ENCODE results near the gene GPR17.
A peak's percentile ranks its signal among the peaks of the same experiment; 100 is the strongest.

Gene GPR17

DNA sequence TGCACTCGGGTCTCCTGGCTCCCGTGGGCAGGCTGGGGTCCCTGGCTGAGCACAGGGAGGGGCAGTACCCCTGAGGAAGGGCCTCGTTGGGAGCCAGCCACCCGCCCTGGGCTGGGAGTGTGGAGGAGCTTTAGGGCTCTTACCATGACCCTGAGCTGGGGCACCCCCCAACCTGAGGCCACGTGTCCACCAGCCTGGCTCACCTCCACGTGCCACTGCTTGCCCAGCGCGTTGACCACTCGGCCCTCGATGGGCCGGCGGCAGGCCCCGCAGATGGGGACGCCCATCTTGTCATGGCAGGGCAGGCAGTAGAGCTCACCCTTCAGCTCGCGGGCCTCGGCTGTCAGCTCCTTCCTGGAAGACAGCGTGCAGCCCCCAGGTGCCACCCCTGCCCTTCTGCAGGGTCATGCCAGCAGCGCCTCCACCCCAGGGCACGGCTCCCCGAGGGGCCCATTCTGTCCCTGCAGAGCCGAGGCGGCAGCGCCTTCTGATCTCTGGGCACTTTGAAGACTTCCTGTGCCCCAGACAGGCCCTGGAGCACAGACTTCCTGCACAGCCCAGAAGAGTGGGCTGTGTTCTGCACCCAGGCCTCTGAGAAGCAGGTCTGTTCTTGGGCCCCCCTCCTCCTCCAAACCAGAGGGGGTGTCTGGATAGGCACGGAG, 4.0 kb upstream of the GPR17 start:
- DNase-seq (ENCODE audit: low read depth) = no peak

DNA sequence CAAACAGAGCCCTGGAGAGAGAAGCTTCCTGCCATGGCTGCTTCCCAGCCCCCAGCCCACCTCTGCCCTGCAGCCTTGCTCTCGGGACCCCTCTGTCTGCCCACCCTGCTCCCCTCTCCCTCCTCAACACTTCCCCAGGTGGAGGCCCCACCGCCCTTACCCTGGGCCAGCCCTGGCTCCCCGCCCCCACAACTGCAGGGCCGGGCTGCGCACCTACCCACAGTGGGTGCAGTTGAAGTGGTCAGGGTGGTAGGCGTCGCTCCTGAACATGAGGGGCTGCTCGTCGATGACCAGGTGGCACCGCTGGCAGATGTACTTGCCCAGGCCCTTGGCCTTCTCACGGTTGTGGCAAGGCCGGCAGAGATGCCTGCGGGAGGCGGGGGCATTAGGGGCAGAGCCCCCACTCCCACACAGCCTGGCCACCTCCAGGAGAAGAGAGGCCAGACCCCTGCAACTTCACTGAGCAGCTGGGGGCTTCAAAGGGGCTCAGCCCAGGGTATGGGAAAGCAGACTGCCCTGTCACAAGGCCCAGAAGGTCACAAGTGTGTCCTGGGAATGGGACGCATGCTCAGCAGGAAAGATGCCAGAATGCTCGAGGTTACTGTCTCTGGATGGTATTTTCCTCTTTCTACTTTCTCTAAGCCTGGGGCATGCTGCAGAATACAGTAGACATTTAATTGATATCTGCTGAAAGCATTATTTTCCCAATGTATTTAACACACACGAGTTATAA, 3.1 kb upstream of the GPR17 start:
- no peak for DNase-seq (ENCODE audit: low read depth)

DNA sequence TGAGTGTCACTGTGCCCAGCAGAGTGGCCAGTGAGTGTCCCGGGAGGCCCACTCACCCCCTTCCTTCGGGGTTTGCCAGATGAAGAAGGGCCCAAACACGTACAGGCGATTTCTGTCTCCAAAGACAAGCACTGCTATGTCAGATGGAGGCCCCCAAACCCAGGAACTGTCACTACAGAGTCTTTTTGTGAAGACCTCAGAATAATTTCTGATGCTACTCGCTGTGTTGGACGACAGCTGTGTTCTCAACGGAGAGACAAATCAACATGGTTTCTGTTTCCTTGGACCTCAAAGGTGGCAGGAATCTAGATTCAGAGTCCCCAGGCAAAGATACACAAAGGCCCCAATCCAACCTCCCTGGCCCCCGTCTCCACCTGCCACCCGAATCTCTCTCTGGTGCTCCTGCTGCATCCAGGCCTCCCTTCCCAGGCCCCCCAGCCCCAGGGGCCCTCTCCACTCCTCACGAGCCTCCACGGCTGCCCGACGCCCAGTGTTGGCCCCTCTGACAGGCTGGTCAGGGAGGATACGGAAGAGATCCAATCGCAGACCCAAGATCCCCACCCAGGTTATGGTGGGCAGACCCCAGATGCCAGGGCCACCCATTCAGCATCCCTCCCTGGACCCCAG, 2.4 kb upstream of the GPR17 start:
- no peak for DNase-seq (ENCODE audit: low read depth)

DNA sequence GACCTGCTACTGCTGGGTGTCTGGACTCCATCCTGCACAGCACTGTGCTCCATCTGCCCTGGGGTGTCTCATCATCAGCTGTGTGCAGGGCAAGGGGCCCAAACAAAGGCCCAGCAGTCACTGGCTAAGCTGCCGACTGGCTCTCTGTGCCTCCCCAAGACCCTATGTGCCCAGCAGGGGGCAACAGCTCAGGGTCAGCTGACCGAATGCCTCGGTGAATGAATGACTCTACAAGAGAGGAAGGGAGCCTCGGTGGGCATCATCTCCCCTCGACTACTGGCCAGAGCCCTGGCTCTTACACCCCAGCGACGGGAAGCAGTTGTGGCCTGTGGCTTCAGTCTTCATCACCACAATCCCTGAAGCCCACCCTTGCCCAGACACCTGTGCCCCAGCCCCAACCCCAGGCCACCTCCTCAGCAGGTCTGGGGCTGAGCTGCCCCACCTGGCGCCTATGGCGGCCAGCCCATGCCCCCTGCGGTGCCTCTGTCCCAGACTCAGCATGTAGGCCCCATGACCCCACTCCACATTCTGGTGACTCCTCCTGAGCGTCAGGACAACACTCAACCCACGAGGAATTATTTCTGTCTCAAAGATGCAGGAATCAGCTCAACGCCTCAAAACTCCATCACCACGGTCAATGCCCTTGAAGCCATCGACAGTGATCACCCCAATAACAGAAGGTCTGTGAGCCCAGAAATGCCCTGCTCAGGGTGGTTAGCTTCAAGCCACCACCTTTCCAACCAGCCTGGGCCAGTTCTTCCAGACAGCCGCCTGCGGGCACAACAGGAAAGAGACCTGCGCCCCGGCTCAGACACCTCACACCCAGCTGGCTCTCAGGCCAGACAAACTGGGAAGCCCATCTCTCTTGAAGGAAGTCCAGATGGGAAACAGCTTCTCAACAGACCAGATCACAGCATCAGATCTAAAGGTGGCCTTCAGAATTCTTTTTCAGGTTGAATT, 1.6 kb upstream of the GPR17 start:
- DNase-seq (ENCODE audit: low read depth) = no peak

DNA sequence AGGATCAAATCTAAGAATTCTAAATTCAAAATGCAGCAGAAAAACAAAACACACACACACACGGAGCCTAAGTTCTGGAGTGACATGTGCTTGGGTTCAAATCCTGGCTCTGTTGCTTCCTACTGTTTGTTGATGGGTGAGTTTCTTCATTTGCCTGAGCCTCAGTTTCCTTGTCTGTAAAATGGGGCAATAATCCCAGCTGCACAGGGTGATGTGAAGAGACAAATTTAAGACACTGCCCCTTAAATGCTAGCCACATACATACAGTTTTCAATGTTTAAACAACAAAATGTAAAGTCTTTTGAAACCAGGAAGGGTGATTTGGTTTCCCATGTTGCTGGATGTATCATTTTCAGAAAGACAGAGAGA, 943 bp upstream of the GPR17 start:
- no peak for DNase-seq (ENCODE audit: low read depth)

GRCh38 chr2:127646487-127647241, 711 bp downstream of the GPR17 start:
- DNase-seq (ENCODE audit: low read depth) = no peak

DNA sequence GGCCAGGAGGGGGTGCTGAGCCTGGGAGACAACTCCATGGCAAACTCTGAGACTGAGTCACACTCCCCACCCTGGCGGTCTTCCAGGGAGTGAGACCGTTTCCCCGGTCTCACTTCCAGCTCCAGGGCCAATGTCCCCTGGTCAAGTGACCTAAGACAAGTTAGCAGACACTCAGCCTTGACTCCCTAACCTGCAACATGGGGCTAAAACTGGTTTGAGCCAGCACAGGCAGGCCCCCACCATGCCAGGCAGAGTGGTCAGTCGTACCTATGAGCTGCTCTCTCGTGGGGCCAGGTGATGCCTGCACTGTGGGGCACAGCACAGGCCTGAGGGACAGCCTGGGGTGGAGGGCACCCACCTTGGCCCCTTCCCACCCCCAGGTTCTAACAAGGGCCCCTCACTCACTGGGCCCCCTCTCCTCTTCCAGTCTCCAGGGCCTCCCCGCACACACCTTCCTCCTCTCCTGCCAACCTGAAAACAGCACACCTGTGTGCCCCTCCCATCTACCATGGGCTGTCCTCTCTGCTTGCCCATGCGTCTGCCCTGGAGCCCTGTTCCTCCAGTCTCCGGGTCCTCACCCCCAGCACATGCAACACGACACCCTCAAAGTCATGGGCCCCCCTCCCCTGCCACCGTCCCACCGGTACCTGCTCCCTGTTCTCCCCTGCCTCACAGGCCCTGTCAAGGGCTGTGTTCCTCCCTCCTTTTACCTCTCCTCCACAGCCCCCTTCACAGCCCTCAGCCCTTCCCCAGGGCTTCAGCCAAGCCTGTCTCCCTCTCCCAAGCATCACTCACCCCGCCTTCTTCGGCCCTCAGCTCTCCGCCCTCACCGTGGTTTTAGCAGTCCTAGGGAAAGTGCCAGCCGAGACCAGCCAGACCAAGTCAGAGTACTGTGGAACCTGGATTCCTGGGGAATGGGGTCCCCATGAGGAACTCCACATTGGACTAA, 1.6 kb downstream of the GPR17 start:
- no peak for DNase-seq (ENCODE audit: low read depth)

DNA sequence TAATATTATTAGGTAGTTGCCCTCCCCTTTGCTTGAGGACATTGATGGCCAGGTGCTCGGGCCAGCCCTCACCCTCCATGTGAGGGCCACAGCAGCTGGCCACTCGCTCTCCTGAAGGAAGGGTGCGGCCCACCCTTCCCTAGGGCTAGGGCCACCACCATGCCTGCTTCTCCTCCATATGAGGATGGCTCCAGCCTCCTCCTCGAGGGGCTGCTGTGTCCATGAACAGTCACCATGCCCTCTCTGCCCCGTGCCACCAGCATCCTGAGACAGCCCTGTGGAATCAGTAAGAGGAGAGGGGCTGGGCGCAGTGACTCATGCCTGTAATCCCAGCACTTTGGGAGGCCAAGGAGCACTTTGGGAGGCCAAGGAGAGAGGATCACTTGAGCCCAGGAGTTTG, 2.4 kb downstream of the GPR17 start:
- DNase-seq (ENCODE audit: low read depth) = no peak

DNA sequence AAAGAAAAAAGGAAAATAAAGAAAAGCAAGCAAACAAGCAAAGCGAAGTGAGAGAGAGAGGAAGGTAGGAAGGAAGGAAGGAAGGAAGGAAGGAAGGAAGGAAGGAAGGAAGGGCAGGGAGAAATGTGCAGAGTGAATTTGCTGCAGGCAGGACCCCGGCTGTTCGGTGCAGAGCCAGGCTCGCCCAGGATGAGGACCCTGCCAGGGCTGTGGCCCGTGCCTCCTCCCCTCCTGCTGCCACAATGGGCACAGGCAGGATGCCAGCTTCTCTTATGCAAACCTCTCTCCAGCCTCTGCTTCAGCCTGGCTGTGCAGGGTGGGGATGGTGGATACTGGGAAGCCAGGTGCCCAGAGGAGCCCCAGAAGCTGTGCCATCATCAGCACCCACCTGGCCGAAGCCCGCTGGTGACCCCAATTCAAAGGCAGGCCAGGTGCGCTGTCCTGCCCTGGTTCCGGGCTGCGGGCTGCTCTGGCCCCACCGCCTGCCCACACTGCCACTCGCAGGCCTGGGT, 3.2 kb downstream of the GPR17 start:
- no peak for DNase-seq (ENCODE audit: low read depth)

GRCh38 chr2:127649684-127650040, 3.7 kb downstream of the GPR17 start:
- peak; percentile 73 for DNase-seq (ENCODE audit: low read depth)

- DNase-seq (ENCODE audit: low read depth) = no peak
Measured at GRCh38 chr2:127650041-127650784, 4.3 kb downstream of the GPR17 start.

DNA sequence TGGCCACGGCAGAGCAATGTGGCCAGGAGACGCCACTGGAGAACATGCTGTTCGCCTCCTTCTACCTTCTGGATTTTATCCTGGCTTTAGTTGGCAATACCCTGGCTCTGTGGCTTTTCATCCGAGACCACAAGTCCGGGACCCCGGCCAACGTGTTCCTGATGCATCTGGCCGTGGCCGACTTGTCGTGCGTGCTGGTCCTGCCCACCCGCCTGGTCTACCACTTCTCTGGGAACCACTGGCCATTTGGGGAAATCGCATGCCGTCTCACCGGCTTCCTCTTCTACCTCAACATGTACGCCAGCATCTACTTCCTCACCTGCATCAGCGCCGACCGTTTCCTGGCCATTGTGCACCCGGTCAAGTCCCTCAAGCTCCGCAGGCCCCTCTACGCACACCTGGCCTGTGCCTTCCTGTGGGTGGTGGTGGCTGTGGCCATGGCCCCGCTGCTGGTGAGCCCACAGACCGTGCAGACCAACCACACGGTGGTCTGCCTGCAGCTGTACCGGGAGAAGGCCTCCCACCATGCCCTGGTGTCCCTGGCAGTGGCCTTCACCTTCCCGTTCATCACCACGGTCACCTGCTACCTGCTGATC, 4.9 kb downstream of the GPR17 start:
- DNase-seq (ENCODE audit: low read depth) = no peak

DNA sequence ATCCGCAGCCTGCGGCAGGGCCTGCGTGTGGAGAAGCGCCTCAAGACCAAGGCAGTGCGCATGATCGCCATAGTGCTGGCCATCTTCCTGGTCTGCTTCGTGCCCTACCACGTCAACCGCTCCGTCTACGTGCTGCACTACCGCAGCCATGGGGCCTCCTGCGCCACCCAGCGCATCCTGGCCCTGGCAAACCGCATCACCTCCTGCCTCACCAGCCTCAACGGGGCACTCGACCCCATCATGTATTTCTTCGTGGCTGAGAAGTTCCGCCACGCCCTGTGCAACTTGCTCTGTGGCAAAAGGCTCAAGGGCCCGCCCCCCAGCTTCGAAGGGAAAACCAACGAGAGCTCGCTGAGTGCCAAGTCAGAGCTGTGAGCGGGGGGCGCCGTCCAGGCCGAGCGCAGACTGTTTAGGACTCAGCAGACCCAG, 5.4 kb downstream of the GPR17 start:
- no peak for DNase-seq (ENCODE audit: low read depth)

DNA sequence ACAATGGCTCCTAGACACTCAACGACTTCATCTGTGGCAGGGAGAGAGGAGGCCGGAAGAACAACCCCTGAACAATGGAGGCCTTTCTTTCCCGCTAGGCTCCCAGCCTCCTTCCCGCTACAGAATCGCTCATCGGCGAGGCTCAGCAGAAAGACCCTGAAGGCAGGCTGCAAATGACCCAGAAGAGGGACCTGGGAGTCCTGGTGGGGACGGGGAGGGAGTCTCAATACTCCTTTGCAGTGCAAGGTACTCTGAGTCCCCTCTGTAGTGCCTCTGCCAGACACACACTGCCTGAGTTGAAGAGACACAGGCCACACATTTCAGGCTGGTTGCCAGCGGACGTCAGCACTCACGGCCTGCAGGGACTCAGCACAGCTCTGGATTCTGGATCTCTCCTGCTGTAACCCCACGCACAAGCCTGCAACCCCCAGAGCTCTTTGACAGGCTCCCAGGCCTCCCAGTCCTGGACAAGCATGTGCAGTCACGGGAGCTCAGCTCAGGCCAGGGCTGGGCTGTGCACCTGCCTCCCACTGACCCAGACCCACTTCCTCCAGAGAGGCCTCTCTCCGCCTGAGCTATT, 6.1 kb downstream of the GPR17 start:
- no peak for DNase-seq (ENCODE audit: low read depth)

DNA sequence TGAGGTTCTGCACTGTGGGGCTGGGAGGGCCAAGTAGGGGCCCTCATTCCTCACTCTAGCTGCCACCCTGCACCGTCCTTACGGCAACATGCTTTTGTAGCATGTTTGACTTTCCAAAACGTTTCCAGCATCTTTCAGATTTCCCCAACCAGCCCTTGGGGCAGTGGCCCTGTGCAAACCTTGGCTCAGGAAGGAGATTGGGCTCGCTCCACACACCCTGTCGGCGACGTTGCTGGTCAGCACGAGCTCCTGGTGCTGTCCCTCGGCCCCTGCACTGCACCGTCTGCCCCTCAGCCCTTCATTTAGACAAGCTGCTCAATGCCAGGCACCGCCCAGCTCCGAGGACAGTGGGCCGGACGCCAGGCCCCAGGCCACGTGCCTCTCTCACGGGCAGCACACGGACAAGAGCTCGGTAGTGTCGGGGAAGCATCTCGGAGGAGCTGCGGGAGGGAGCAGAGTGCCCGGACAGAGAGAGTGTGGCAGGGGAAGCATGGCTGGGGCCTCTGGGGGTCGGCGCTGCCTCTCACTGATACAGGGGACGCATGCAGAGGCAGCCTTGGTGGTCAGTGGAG, 6.9 kb downstream of the GPR17 start:
- DNase-seq (ENCODE audit: low read depth) = no peak

DNA sequence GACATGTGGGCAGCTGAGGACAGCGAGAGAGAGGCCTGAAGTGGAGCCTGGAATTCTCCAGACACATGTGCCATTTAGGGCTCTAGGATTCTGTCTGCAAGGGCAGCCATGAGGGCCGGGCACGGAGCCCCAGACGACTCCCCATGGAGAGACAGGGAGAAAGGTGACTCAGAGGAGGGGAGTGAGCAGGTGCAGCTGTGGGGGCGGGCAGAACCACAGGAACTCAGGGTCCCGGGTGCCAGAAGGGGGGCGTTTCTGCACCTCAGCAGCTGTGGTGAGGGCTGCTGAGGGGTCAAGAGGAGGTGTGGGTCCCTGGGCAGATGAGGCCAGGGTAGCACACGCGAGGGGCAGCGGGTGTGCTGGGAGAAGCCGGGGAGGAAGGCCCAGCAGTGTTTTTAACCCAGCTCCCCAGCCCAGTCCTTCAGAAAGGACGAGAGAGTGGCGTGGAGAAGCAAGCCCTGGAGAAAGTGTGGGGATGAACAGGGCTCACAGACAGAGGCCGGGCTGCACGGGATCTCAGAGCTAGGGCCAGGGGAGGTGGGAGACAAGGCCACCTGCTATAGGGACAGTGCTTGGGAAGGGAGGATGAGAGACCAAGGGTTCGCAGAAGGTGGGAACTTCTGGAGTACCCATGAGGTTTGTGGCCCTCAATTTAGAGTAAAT, 7.6 kb downstream of the GPR17 start:
- DNase-seq (ENCODE audit: low read depth) = no peak

- no peak for DNase-seq (ENCODE audit: low read depth)
Measured at GRCh38 chr2:127654084-127654837, 8.3 kb downstream of the GPR17 start.

Data from activated T-cell treated with anti-CD3 and anti-CD28 coated beads for 48 hours (primary cell).